Stimulated activated CD4-positive, alpha-beta T cell treated with anti-CD3 and anti-CD28 coated beads, TNF-alpha, amount 100 ng/mL, for 24 hours (primary cell): ENCODE results near the gene MPC1.

Experiments
- DNase-seq, 3 experiments: peaks; one replicate each; pipeline ENCODE4 v3.0.0-alpha.2; 2020; ENCODE audit warnings: low read depth in 3 of 3

Gene MPC1

GRCh38 chr6:166317261-166318212 is 65.2 kb downstream of the MPC1 start:
- no peak for DNase-seq

- DNase-seq = no peak
Measured at GRCh38 chr6:166315436-166315835, 67.3 kb downstream of the MPC1 start.
